ENCODE measurements around the gene PRDM11. TPM values are rescaled to one million over a fixed set of nuclear protein-coding genes. Genes with fewer than 3 reads are reported as not detected.

The PRDM11 gene
- total RNA-seq, 1 experiment from 2014 or later = 27.4 TPM

GRCh38 chr11:45267652-45268299 is 121.3 kb downstream of the PRDM11 start:
- TF ChIP-seq POLR2AphosphoS5 (IDR thresholded peaks at IDR 0.05; ENCODE audit: low read depth, low read length) (no peak), CTCF (IDR thresholded peaks at IDR 0.05) (no peak), SIN3A (IDR thresholded peaks at IDR 0.05; ENCODE audit: borderline replicate concordance, insufficient read depth, low read depth, low read length) (no peak), TCF7L2 (IDR thresholded peaks at IDR 0.05; ENCODE audit: low read depth, low read length) (no peak), REST (IDR thresholded peaks at IDR 0.05; ENCODE audit: insufficient read depth in 1 of 2, low read depth in 2 of 2, low read length in 1 of 2) (no peak)

GRCh38 chr11:45269678-45270077 is 123.2 kb downstream of the PRDM11 start:
- BruUV-seq (replicated peaks) = no TSS peak
- CTCF ChIA-PET = no interaction called here
- no peak overlapping the region for H3K4me3 ChIP-seq (ENCODE audit: low read depth in 2 of 2, low read length in 2 of 2)

More at GRCh38 chr11:45267652-45268299, 121.3 kb downstream of the PRDM11 start:
- Histone ChIP-seq H3K9me3 (ENCODE audit: control insufficient read depth, insufficient read depth, low read depth, low read length) (no peaks in the 10 kb centered on the region), H3K27me3 (ENCODE audit: control insufficient read depth, insufficient read depth, low read length) (peaks cover 8% of the 10 kb centered on the region), H3K4me1 (ENCODE audit: control insufficient read depth, insufficient read depth, low read length) (no peaks in the 10 kb centered on the region), H3K27ac (ENCODE audit: low read length) (no peak overlapping the region), H3K36me3 (ENCODE audit: control insufficient read depth, insufficient read depth, low read length) (no peaks in the 10 kb centered on the region), H3K4me3 (ENCODE audit: low read depth in 2 of 2, low read length in 2 of 2) (no peak overlapping the region)
- in situ Hi-C loops (cut with HindIII; ENCODE audit: low pct_unique_long_range_greater_than_20kb, low sequenced_read_pairs) = no loop called here
- intact Hi-C loops (cut with micrococcal nuclease; ENCODE audit: unreplicated experiment) = no loop called here
- ChIA-PET CTCF (interaction anchor here (0.6 kb wide), 1 partner anchor 512 kb away, joined by 3 read pairs; no protein-coding TSS in a partner anchor), POLR2A (no interaction called here)
- no peak for ATAC-seq
- no peak for DNase-seq (ENCODE audit: low read depth, low spot score)
- no TSS peak for BruUV-seq (replicated peaks)

More at GRCh38 chr11:45269678-45270077, 123.2 kb downstream of the PRDM11 start:
- POLR2A ChIA-PET = no interaction called here
- in situ Hi-C loops (cut with HindIII; ENCODE audit: low pct_unique_long_range_greater_than_20kb, low sequenced_read_pairs) = no loop called here
- ATAC-seq (no peak), DNase-seq (ENCODE audit: low read depth, low spot score) (no peak)
- H3K4me1 ChIP-seq (ENCODE audit: control insufficient read depth, insufficient read depth, low read length) = no peaks in the 10 kb centered on the region
- intact Hi-C loops (cut with micrococcal nuclease; ENCODE audit: unreplicated experiment) = no loop called here
- no peak for TF ChIP-seq REST (IDR thresholded peaks at IDR 0.05; ENCODE audit: insufficient read depth in 1 of 2, low read depth in 2 of 2, low read length in 1 of 2)
- no peak for TF ChIP-seq CTCF (IDR thresholded peaks at IDR 0.05)
- TF ChIP-seq POLR2AphosphoS5 (IDR thresholded peaks at IDR 0.05; ENCODE audit: low read depth, low read length) = no peak
- H3K27ac ChIP-seq (ENCODE audit: low read length) = no peak overlapping the region
- H3K36me3 ChIP-seq (ENCODE audit: control insufficient read depth, insufficient read depth, low read length) = no peaks in the 10 kb centered on the region
- H3K9me3 ChIP-seq (ENCODE audit: control insufficient read depth, insufficient read depth, low read depth, low read length) = no peaks in the 10 kb centered on the region
- H3K27me3 ChIP-seq (ENCODE audit: control insufficient read depth, insufficient read depth, low read length) = peaks cover 16% of the 10 kb centered on the region
